SU-DHL-6 (cell line): ENCODE data around the gene BRI3.

ENCODE experiments used
- H2AFZ ChIP-seq: fragments of 200-600 bp; sonication (generic); 2 replicates; pipeline ENCODE4 v1.6.1; 2014; ENCODE audit warnings: low read depth, mild to moderate bottlenecking, moderate library complexity, mixed read lengths, antibody characterized with exemption, low read length; ENCODE audit not compliant: severe bottlenecking
- H3F3A ChIP-seq: fragments of 200-600 bp; shearing (Covaris generic); 2 replicates; pipeline ENCODE4 v1.6.0; 2016; ENCODE audit warnings: antibody characterized with exemption, mild to moderate bottlenecking; ENCODE audit not compliant: insufficient read depth
- H3K27ac ChIP-seq: fragments of 200-600 bp; sonication (generic); 2 replicates; pipeline ENCODE4 v1.5.1; 2016; ENCODE audit warnings: low read depth, mild to moderate bottlenecking, low read length, moderate library complexity, mixed read lengths
- H3K27me3 ChIP-seq: fragments of 200-600 bp; sonication (generic), shearing (Covaris generic); 2 replicates; pipeline ENCODE4 v1.6.0; 2014; ENCODE audit warnings: mild to moderate bottlenecking, low read length
- H3K36me3 ChIP-seq: fragments of 200-600 bp; sonication (generic); 2 replicates; pipeline ENCODE4 v1.6.1; 2014; ENCODE audit warnings: mild to moderate bottlenecking, low read length, mixed read lengths
- H3K4me2 ChIP-seq: fragments of 300-600, 200-600 bp; shearing (Covaris generic), sonication (generic); 2 replicates; pipeline ENCODE4 v1.6.0; 2014; ENCODE audit warnings: low read length, low read depth, mild to moderate bottlenecking; ENCODE audit not compliant: poor library complexity, severe bottlenecking
- H3K4me3 ChIP-seq: fragments of 200-600 bp; sonication (generic); 2 replicates; pipeline ENCODE4 v1.5.1; 2014; ENCODE audit warnings: antibody characterized with exemption, low read length, mild to moderate bottlenecking, mixed read lengths; ENCODE audit not compliant: insufficient read depth, poor library complexity, severe bottlenecking
- H3K79me2 ChIP-seq: fragments of 200-600 bp; sonication (generic); 2 replicates; pipeline ENCODE4 v1.6.1; 2014; ENCODE audit warnings: mild to moderate bottlenecking, low read length, moderate library complexity; ENCODE audit not compliant: insufficient read depth
- H3K9ac ChIP-seq: fragments of 200-600 bp; sonication (generic); 2 replicates; pipeline ENCODE4 v1.7.0; 2014; ENCODE audit warnings: mild to moderate bottlenecking, low read length
- H3K9me2 ChIP-seq: fragments of 200-600 bp; sonication (generic); replicated peaks from 2 replicates; pipeline ENCODE4 v1.6.1; 2014; ENCODE audit warnings: low read length; ENCODE audit not compliant: insufficient read depth
- H3K9me3 ChIP-seq: fragments of 200-600 bp; sonication (generic); 2 replicates; pipeline ENCODE4 v1.6.1; 2014; ENCODE audit warnings: low read length, mixed read lengths; ENCODE audit not compliant: insufficient read depth
- H4K20me1 ChIP-seq: fragments of 200-600 bp; sonication (generic); 2 replicates; pipeline ENCODE4 v1.6.1; 2014; ENCODE audit warnings: low read depth, mild to moderate bottlenecking, antibody characterized with exemption, low read length, moderate library complexity, mixed read lengths
- CTCF ChIP-seq: fragments of 200-600 bp; sonication (generic); IDR thresholded peaks from one replicate; pipeline ENCODE4 v1.5.1; 2017; ENCODE audit warnings: antibody characterized with exemption, mild to moderate bottlenecking, low read length, moderate library complexity; ENCODE audit not compliant: insufficient read depth, poor library complexity, severe bottlenecking
- EZH2phosphoT487 ChIP-seq: fragments of 200-600 bp; sonication (generic), shearing (Covaris generic); conservative IDR thresholded peaks from 2 replicates; pipeline ENCODE4 v1.6.1; 2018; ENCODE audit warnings: mild to moderate bottlenecking, antibody characterized with exemption, low read length, moderate library complexity, mixed read lengths

Gene BRI3

GRCh38 chr7:98256431-98256830, 25.1 kb upstream of the BRI3 start:
- TF ChIP-seq CTCF (no peak), EZH2phosphoT487 (no peak)
- no peaks in the 10 kb centered on the region for H3K27me3 ChIP-seq

GRCh38 chr7:98257701-98258100, 23.8 kb upstream of the BRI3 start:
- H3K27ac ChIP-seq = no peak overlapping the region
- H3F3A ChIP-seq = no peaks in the 10 kb centered on the region
- H2AFZ ChIP-seq = no peak overlapping the region
- H3K9me3 ChIP-seq = peaks cover 5% of the 10 kb centered on the region; the same call in 1 of the 2 replicates
- TF ChIP-seq CTCF (no peak), EZH2phosphoT487 (no peak)
- no peak overlapping the region for H3K4me3 ChIP-seq
- no peaks in the 10 kb centered on the region for H3K27me3 ChIP-seq
- no peaks in the 10 kb centered on the region for H3K9me2 ChIP-seq
- peaks cover 3% of the 10 kb centered on the region for H3K79me2 ChIP-seq
- H3K36me3 ChIP-seq = no peaks in the 10 kb centered on the region
- no peaks in the 10 kb centered on the region for H4K20me1 ChIP-seq
- H3K4me2 ChIP-seq = no peak overlapping the region
- H3K9ac ChIP-seq = no peak overlapping the region

More at GRCh38 chr7:98256431-98256830, 25.1 kb upstream of the BRI3 start:
- Histone ChIP-seq H3K9me2 (no peaks in the 10 kb centered on the region), H3K36me3 (no peaks in the 10 kb centered on the region), H3K9me3 (peaks cover 4% of the 10 kb centered on the region; the same call in 1 of the 2 replicates), H2AFZ (no peak overlapping the region), H3F3A (peaks cover 1% of the 10 kb centered on the region; the same call in 1 of the 2 replicates), H3K4me2 (no peak overlapping the region), H3K4me3 (no peak overlapping the region), H3K9ac (no peak overlapping the region), H3K79me2 (peaks cover 8% of the 10 kb centered on the region), H4K20me1 (no peaks in the 10 kb centered on the region), H3K27ac (no peak overlapping the region)

GRCh38 chr7:98265841-98266271, 15.6 kb upstream of the BRI3 start:
- Histone ChIP-seq H3K9me3 (peaks cover 5% of the 10 kb centered on the region; the same call in 1 of the 2 replicates), H3K27ac (no peak overlapping the region)

More at GRCh38 chr7:98265841-98266271, 15.6 kb upstream of the BRI3 start:
- Histone ChIP-seq H2AFZ (no peak overlapping the region), H4K20me1 (no peaks in the 10 kb centered on the region), H3F3A (no peaks in the 10 kb centered on the region), H3K4me2 (no peak overlapping the region), H3K9ac (no peak overlapping the region), H3K79me2 (no peaks in the 10 kb centered on the region), H3K9me2 (no peaks in the 10 kb centered on the region), H3K27me3 (no peaks in the 10 kb centered on the region), H3K4me3 (no peak overlapping the region), H3K36me3 (no peaks in the 10 kb centered on the region)
- TF ChIP-seq CTCF = no peak
